Islet precursor cell (in vitro differentiated cells): ENCODE data around the gene PLXDC2.

ENCODE experiments used
- DNase-seq: peaks from one replicate; pipeline ENCODE4 v3.0.0-alpha.2; 2018

The PLXDC2 gene

GRCh38 chr10:19862811-19863515, 46.7 kb downstream of the PLXDC2 start:
- no peak for DNase-seq

- no peak for DNase-seq
Observed at GRCh38 chr10:19865676-19866075, 49.4 kb downstream of the PLXDC2 start.

DNA sequence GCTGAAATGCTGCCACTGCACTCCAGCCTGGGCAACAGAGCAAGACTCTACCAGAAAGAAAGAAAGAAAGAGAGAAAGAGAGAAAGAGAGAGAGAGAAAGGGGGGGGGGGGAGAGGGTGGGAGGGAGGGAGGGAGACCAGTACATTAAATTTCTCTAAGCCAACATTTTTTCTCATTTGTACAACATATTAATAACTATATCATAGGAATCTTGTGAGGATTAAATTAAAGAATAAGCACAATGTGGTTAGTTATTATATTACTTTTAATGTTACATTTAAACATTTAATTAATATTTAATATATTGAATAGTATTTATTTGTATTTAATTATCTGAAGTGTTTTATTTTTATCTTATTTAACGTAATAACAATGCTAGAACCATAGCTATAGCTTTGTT, 53.1 kb downstream of the PLXDC2 start:
- no peak for DNase-seq

DNA sequence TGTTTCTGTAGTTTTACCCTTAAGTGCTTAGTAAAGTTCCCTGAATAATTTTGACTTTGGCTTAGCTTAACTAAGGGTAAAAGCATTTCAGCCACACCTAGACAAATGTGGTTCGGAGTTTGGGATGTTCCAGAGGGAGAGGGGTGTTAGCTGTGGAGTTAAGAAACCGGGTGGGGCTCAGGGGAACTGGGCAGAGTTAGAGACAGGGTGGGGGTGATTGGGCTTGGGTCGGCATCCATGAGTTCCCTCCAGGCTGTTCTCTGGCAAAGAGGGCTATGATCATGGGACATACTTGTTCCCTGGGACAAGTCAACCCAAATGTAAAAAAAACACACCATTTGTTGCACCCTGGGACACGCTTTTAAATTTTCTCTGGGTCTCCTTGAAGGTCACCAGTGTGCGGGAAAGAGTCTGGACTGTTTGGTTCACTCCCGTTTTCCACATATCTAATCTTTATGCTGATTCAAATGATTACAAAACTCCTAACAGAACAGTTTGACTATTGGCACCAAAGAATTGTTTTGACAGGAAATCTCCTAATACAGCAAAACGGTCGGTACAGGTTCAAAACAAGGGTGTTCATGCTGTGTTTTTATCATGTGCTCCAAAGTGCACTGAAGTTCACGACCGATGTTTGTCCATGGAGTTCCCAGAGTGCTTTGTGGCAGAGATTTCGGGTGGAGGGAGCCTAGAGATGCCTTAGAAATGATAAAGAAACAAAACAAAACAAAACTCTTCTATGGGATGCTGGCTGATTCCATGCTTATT, 56.5 kb downstream of the PLXDC2 start:
- no peak for DNase-seq

DNA sequence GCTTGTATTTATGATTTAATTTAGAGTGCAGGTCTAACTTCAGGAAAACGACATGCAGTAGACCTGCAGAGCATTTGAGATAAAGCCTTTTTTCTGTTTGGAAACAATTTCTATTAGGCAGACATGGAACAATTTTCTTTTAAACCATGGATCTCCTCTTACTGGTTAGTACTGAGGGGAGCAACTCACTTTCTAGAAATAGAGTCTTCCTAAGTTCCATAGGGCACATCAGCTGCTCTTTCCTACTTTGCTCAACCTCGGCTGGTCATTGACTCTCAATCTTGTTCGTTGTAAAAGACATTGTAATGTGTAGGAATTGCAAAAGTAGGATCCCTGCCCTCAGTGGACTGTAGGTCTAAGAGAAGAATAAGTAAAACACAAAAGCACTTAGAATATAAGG, 58.0 kb downstream of the PLXDC2 start:
- DNase-seq: no peak

DNA sequence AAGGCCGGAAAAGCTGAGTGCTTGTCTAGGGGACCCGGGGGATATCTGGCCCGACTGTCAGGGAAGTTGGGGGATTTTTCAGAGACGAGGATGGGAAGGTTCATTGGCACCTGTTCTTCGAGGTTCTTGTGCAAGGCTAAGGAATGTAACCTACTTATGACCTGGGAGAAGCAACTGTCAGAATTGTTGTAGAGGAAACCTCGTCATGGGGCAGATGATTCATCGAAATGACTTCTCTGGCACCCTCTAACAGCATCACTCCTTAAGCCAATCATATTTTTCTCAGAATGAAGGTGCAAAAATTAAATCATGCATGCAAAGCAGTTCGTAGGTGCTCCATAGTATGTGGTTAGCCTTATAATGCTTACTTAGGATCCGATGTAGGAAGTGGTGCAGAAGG, 58.6 kb downstream of the PLXDC2 start:
- no peak for DNase-seq

DNA sequence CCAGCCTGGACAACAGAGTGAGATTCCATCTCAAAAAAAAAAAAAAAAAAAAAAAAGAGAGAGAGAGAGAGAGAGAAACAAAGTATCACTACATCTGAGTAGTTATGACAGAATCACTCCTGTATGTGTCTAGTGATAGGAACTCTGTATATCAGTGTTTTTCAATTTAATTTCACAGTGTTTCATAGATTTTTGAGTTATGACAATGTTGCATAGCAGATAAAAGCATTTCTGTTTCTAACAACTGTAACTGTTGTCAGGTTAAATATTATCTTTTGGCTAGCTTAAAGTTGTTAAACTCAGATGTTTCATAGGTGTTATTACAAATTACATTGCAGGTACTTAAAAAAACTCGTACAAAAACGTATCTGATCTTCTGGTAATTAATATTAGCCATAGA, 60.3 kb downstream of the PLXDC2 start:
- no peak for DNase-seq

DNA sequence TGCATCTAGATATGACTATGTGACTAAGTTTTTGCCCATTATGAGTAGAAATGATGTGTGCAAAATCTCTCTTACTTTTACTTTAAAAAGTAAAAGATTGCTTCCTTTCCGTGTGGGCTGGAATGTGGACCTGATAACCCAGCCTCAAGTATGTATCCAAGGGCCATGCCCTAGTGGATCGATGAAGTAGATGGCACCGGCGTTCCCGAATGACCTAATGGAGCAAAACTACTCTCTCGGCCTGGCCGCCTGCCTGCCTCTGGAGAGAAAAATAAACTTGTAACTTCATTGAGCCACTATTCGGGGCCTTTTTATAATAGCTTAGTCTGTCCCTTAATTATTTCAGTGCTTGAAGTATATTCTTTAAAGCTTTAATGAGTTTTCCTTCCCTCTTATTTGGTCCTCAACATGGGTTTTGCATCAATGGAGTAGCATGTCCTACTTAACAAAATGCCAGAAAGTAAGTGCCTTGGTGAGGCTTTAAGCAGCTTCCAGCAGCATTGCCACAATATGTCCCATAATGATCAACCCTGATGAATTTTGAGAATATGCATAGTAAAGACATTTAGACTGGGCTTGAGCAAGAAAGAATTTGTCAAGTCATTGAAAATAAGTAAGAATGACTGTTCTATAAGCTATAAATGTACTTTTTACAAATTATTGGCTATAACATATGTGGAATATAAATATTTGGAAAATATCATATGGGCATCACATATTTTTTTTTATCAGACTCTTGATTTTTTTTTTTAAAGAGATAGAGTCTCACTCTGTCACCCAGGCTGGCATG, 61.4 kb downstream of the PLXDC2 start:
- no peak for DNase-seq

GRCh38 chr10:19882621-19883020, 66.4 kb downstream of the PLXDC2 start:
- DNase-seq: no peak

GRCh38 chr10:19888061-19888660, 71.9 kb downstream of the PLXDC2 start:
- no peak for DNase-seq

GRCh38 chr10:19889256-19889655, 73.0 kb downstream of the PLXDC2 start:
- no peak for DNase-seq

GRCh38 chr10:19891429-19891828, 75.2 kb downstream of the PLXDC2 start:
- DNase-seq: no peak

DNA sequence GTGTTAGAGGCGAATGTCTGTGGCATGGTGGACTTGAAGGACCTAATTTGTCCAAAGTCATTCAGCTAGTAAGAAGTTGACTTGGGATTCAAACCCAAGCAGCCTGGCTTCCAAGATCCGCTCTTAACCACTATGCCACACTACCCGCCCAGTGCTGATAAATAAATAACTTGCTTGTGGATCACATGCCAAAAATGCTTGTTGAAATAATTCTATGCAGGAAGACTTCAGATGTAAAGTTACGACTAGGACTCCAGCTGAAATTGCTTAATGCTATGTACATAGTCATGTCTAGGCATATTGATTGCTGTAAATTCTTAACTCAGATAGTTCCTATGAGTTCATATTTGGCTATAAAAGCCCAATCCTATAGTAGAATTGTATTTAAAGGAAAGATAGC, 76.0 kb downstream of the PLXDC2 start:
- DNase-seq: no peak

DNA sequence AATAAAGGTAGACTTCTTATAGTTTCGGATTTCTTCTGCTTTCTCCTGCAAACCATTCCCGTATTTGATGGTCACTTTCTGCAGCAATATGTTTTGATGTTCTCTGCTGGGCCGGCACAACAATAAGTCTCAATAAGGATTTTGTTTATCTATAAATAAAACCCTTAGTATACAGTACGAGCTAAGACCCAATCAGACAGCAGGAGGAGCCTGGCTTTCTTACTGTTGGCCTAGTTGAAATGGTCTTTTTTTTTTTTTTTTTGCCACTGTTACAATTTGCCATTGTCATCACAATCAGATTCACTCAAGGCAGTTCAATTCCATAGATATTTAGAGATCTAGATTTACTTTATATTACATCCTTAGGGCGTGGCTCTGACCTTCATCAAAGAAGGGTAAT, 76.4 kb downstream of the PLXDC2 start:
- no peak for DNase-seq

GRCh38 chr10:19895500-19895899, 79.3 kb downstream of the PLXDC2 start:
- DNase-seq: no peak

DNA sequence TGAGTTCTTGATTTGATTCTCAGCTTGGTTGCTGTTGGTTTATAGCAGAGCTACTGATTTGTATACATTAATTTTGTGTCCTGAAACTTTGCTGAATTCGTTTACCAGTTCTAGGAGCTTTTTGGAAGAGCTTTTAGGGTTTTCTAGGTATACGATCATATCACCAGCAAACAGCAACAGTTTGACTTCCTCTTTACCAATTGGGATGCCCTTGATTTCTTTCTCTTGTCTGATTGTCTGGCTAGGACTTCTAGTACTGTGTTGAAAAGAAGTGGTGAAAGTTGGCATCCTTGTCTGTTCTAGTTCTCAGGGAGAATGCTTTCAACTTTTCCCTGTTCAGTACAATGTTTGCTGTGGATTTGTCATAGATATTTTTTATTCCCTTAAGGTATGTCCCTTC, 86.2 kb downstream of the PLXDC2 start:
- DNase-seq: no peak

GRCh38 chr10:19904202-19904661, 88.0 kb downstream of the PLXDC2 start:
- peak; percentile 58 for DNase-seq

DNA sequence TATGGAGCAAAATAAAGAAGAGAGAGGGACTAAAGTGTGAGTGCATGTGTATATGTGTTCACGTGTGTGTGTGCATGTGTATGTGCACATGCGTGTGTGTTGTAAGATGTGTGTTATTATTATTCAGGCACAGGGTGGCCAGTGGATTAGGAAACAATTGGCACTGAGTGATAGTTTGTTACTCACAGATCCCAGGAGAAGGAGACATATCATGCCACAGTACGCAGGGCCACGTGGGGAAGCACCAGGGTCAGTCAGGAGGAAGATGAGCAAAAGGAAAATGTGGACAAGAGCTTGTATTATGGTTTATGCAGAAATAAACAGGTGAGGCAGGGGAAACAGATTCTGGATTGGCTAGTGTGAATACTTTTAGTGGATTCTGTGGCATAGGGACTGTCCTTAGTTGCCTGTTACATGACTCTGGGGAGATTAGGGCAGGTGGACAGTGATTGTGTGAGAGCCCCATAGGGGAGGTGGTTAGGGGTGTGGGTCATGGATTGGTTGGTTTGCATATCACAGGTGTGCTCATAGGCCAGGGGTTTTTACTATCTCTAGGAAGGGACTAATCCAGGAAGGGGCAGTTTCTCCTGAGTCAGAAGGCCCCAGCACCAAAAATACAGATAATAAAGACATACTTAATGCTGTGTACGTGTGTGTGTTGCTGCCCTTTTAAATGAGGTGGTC, 90.0 kb downstream of the PLXDC2 start:
- no peak for DNase-seq

- DNase-seq: no peak
Observed at GRCh38 chr10:19908991-19909696, 92.9 kb downstream of the PLXDC2 start.

GRCh38 chr10:19911886-19912285, 95.7 kb downstream of the PLXDC2 start:
- DNase-seq: no peak

DNA sequence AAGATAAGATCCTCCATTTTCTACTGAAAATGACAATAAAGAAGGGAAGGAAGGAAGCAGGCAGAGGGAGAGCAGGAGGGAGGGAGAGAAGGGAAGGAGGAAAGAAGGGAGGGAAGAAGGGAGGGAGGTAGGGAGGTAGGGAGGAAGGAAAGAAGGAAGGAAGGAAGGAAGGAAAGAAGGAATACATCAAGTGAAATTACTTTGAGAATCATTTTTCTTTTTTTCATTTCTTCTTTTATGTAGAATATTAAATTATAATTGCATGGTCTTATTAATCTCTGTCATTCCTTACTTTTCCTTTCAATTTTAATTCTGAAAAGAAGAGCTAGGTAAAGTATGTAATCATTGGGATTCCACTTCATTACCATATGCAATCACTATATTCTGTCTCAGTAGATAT, 97.8 kb downstream of the PLXDC2 start:
- DNase-seq: no peak

DNA sequence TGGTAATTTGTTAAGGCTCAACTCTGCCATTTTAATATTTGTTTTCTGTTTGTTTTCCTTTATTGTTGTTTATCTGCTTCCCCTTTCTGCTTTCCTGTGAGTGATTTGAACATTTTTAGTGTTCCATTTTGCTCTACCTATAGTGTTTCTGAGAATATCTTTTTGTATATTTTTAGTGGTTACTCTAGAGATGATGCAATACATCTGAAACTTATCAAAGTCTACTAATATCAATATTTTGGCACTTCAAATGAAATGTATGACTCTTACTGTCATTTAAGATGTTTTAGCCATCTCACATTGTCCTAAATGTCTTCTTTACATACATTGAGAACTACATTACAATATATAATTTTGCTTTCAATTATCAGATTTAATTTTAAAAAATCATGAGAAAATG, 98.9 kb downstream of the PLXDC2 start:
- DNase-seq: no peak
